A549 (cell line): ENCODE measurements around the gene CDK5RAP2. TPM values are rescaled to one million over a fixed set of nuclear protein-coding genes. Genes with fewer than 3 reads are reported as not detected.

ENCODE experiments used
- ATAC-seq, 2 experiments: fragments of 200-7000 bp in 1 of 2; fragments of >200 bp in 1 of 2; cut with Nextera tagmentation in 1 of 2; cut with Tn5 transposase in 1 of 2; 3 replicates each; pipeline versions ENCODE4 v1.8.0 to v1.9.1; 2018 to 2020; ENCODE audit warnings: mild to moderate bottlenecking in 1 of 2, moderate library complexity in 1 of 2
- CTCF ChIA-PET: fragments of 300-600 bp; sonication (Branson Sonifier 250); formaldehyde crosslinking; extraction: SDS; loops from one replicate; lab custom pipeline; 2021; ENCODE audit warnings: antibody characterized with exemption, inconsistent platforms; lab: Yijun Ruan, JAX
- POLR2A ChIA-PET: fragments of 350-600 bp; formaldehyde crosslinking; extraction: SDS; loops from one replicate; lab custom pipeline; 2021; ENCODE audit warnings: antibody characterized with exemption, inconsistent platforms; lab: Yijun Ruan, JAX
- DNase-seq, 2 experiments: peaks; one replicate each; pipeline versions ENCODE4 v3.0.0 to v3.0.0-alpha.2; 2011 to 2016; ENCODE audit warnings: low read depth in 1 of 2, low spot score in 1 of 2
- FAIRE-seq: peaks from 2 replicates; lab custom pipeline; 2011; peaks lifted over from hg19 to GRCh38; lab: Jason Lieb, UNC
- H3K27ac ChIP-seq, 2 experiments: fragments of >200 bp; sonication (Bioruptor Twin); formaldehyde crosslinking; 3 replicates each; pipeline ENCODE4 v1.5.1; 2016 to 2017
- H3K4me1 ChIP-seq: fragments of >200 bp; sonication (Bioruptor Twin); formaldehyde crosslinking; 3 replicates; pipeline ENCODE4 v1.6.1; 2016
- H3K4me2 ChIP-seq: fragments of >200 bp; sonication (Bioruptor Twin); formaldehyde crosslinking; 3 replicates; pipeline ENCODE4 v1.6.1; 2016
- H3K4me3 ChIP-seq: fragments of >200 bp; sonication (Bioruptor Twin); formaldehyde crosslinking; 3 replicates; pipeline ENCODE4 v1.5.1; 2016
- H3K9me3 ChIP-seq: fragments of >200 bp; sonication (Bioruptor Twin); formaldehyde crosslinking; 3 replicates; pipeline ENCODE4 v1.6.1; 2016
- ATOH8 ChIP-seq: fragments of 250-450 bp; sonication (Bioruptor Pico); IDR thresholded peaks from 2 replicates; pipeline ENCODE4 v1.5.0; 2020; ENCODE audit warnings: low read depth, mild to moderate bottlenecking, moderate library complexity
- CHD4 ChIP-seq: fragments of 200-600 bp; sonication (generic); IDR thresholded peaks from 2 replicates; pipeline ENCODE4 v1.6.1; 2016; ENCODE audit warnings: antibody characterized with exemption, mild to moderate bottlenecking, borderline replicate concordance
- EP300 ChIP-seq, 2 experiments: fragments of >200 bp; sonication (Bioruptor Twin); formaldehyde crosslinking; IDR thresholded peaks; 2 replicates in 1 of 2; 3 replicates in 1 of 2; pipeline ENCODE4 v1.6.1; 2016 to 2017
- ESRRA ChIP-seq: fragments of 150-350 bp; IDR thresholded peaks from 2 replicates; pipeline ENCODE4 v1.6.1; 2014; ENCODE audit warnings: mild to moderate bottlenecking, low read length, borderline replicate concordance
- FOSB ChIP-seq: fragments of 250-450 bp; sonication (Bioruptor Pico); IDR thresholded peaks from 2 replicates; pipeline ENCODE4 v1.5.0; 2020; ENCODE audit warnings: mild to moderate bottlenecking, moderate library complexity
- FOSL2 ChIP-seq, 2 experiments: fragments of 450-650 bp in 1 of 2; fragments of >200 bp in 1 of 2; sonication (Bioruptor Twin) in 1 of 2; formaldehyde crosslinking; IDR thresholded peaks; 2 replicates each; pipeline versions ENCODE4 v1.5.0 to v1.6.1; 2016 to 2020; ENCODE audit warnings: mild to moderate bottlenecking in 1 of 2, moderate library complexity in 1 of 2
- HES2 ChIP-seq: fragments of >200 bp; sonication (Bioruptor Twin); formaldehyde crosslinking; IDR thresholded peaks from 2 replicates; pipeline ENCODE4 v1.6.1; 2016
- HOXB5 ChIP-seq: fragments of 250-450 bp; sonication (Bioruptor Pico); IDR thresholded peaks from 2 replicates; pipeline ENCODE4 v1.5.0; 2020; ENCODE audit warnings: mild to moderate bottlenecking, moderate library complexity
- JUN ChIP-seq, 2 experiments: fragments of >200 bp; sonication (Bioruptor Twin); formaldehyde crosslinking; IDR thresholded peaks; 2 replicates in 1 of 2; 3 replicates in 1 of 2; pipeline ENCODE4 v1.6.1; 2016 to 2017
- KDM1A ChIP-seq: fragments of 200-600 bp; sonication (generic); IDR thresholded peaks from 2 replicates; pipeline ENCODE4 v1.6.1; 2016; ENCODE audit warnings: low read depth, mild to moderate bottlenecking
- MAFK ChIP-seq: fragments of 450-650 bp; IDR thresholded peaks from 2 replicates; pipeline ENCODE4 v1.6.1; 2014; ENCODE audit not compliant: partially characterized antibody
- MYC ChIP-seq: IDR thresholded peaks from 2 replicates; pipeline ENCODE4 v1.6.1; 2012; ENCODE audit warnings: mild to moderate bottlenecking, inconsistent platforms, low read length, improper control_type of control experiment, borderline replicate concordance
- PBX3 ChIP-seq: IDR thresholded peaks from 2 replicates; pipeline ENCODE4 v1.6.1; 2012
- POLR2A ChIP-seq: IDR thresholded peaks from 2 replicates; pipeline ENCODE4 v1.6.1; 2012; ENCODE audit warnings: mild to moderate bottlenecking, low read length
- POLR2AphosphoS2 ChIP-seq: conservative IDR thresholded peaks from 2 replicates; pipeline ENCODE4 v1.6.1; 2012; ENCODE audit warnings: low read length, improper control_type of control experiment, inconsistent platforms
- RARB ChIP-seq: fragments of 250-450 bp; sonication (Bioruptor Pico); IDR thresholded peaks from 2 replicates; pipeline ENCODE4 v1.8.0; 2021; ENCODE audit warnings: mild to moderate bottlenecking, moderate library complexity
- RCOR1 ChIP-seq: fragments of 150-350 bp; IDR thresholded peaks from 2 replicates; pipeline ENCODE4 v1.6.1; 2014; ENCODE audit warnings: antibody characterized with exemption, low read length, low read depth
- RNF2 ChIP-seq: fragments of 200-600 bp; sonication (generic); IDR thresholded peaks from 2 replicates; pipeline ENCODE4 v1.6.1; 2016; ENCODE audit warnings: low read depth, mild to moderate bottlenecking, antibody characterized with exemption, moderate library complexity, borderline replicate concordance
- SMC3 ChIP-seq: fragments of >200 bp; sonication (Bioruptor Twin); formaldehyde crosslinking; IDR thresholded peaks from 3 replicates; pipeline ENCODE4 v1.6.1; 2018; ENCODE audit warnings: inconsistent platforms
- SREBF2 ChIP-seq: fragments of 450-650 bp; IDR thresholded peaks from 2 replicates; pipeline ENCODE4 v1.6.1; 2014; ENCODE audit warnings: mild to moderate bottlenecking, moderate library complexity
- TFCP2L1 ChIP-seq: fragments of 250-450 bp; sonication (Bioruptor Pico); IDR thresholded peaks from 2 replicates; pipeline ENCODE4 v1.5.0; 2021; ENCODE audit warnings: mild to moderate bottlenecking
- USF2 ChIP-seq: fragments of 450-650 bp; IDR thresholded peaks from 2 replicates; pipeline ENCODE4 v1.6.1; 2014; ENCODE audit warnings: antibody characterized with exemption
- ZFP36 ChIP-seq: fragments of 450-650 bp; IDR thresholded peaks from 2 replicates; pipeline ENCODE4 v1.6.1; 2014; ENCODE audit warnings: borderline replicate concordance; ENCODE audit not compliant: partially characterized antibody
- ZNF302 ChIP-seq: fragments of 250-450 bp; sonication (Bioruptor Pico); IDR thresholded peaks from 2 replicates; pipeline ENCODE4 v1.9.0; 2021; ENCODE audit warnings: inconsistent platforms, mild to moderate bottlenecking, moderate library complexity
- ZSCAN20 ChIP-seq: fragments of 250-450 bp; sonication (Bioruptor Pico); IDR thresholded peaks from 2 replicates; pipeline ENCODE4 v1.8.0; 2022; ENCODE audit warnings: mild to moderate bottlenecking, moderate library complexity
- WGBS: methylation state at CpG from one replicate; pipeline ENCODE4 v1.1.6; 2017; ENCODE audit errors: missing lambda C conversion rate; 5-methylcytosine and 5-hydroxymethylcytosine counted together
- polyA plus RNA-seq, 4 experiments: library from polyadenylated mRNA; depleted of rRNA in 3 of 4; stranded (reverse); fragments of >200 nt; fragmentation: RNase III in 1 of 4; extraction: RNeasy Plus Mini Kit Qiagen cat#74134 plus additional on column Dnase treatment in 1 of 4; gene quantifications; 2 replicates in 3 of 4; 3 replicates in 1 of 4; pipeline ENCODE4 v1.2.3, GENCODE V29; 2011 to 2017
- TF ChIP-seq, protein P1 (sequence below): IDR thresholded peaks from 2 replicates; pipeline ENCODE4 v1.6.1; 2012

The CDK5RAP2 gene
- polyA plus RNA-seq, 2 of the 4 experiments (the other 2 are of a cell fraction) = 29.1 to 44.6 TPM

DNA sequence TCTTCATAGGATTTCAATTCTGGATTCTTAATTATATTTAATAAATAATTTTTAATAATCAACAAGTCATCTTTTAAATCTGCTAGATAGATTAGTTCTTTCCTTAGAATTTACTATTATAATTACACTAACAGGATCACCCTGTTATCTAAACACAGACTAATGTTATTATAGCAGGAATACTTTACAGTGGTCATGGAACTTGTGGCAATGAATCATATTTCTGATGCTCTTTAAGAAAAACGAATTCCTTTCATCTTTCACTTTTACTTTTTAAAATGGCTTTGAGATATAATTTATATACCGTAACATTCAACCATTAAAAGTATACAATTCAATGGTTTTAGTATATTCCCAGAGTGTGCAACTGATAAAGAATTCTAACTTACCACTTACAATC is 29.7 kb upstream of the CDK5RAP2 start:
- CTCF ChIA-PET = interaction anchor here (1.2 to 1.7 kb wide), 3 partner anchors 11 to 43 kb away, joined by 3 to 8 read pairs (median 3); no protein-coding TSS in a partner anchor

GRCh38 chr9:120608421-120608820 is 28.5 kb upstream of the CDK5RAP2 start:
- Histone ChIP-seq H3K4me3 (no peak overlapping the region), H3K27ac (no peak overlapping the region), H3K4me1 (peaks cover 18% of the 10 kb centered on the region), H3K9me3 (no peaks in the 10 kb centered on the region), H3K4me2 (no peak overlapping the region)
- POLR2A ChIA-PET = no interaction called here
- no peak for FAIRE-seq
- CTCF ChIA-PET = no interaction called here
- no peak for DNase-seq
- no peak for ATAC-seq
- TF ChIP-seq PBX3 = no peak
- no peak for TF ChIP-seq HOXB5
- TF ChIP-seq POLR2A = no peak

More for the DNA sequence above, 29.7 kb upstream of the CDK5RAP2 start:
- Histone ChIP-seq H3K9me3 (no peaks in the 10 kb centered on the region), H3K4me1 (peaks cover 7% of the 10 kb centered on the region; the same call in 2 of the 3 replicates), H3K4me2 (no peak overlapping the region), H3K4me3 (no peak overlapping the region), H3K27ac (no peak overlapping the region)
- no peak for TF ChIP-seq POLR2A
- no peak for TF ChIP-seq ZNF302
- TF ChIP-seq MYC = no peak
- no peak for TF ChIP-seq MAFK
- no peak for TF ChIP-seq ATOH8
- no peak for TF ChIP-seq FOSL2 (IDR thresholded peaks at IDR 0.05)
- TF ChIP-seq FOSL2 (CRISPR knock-in tag; IDR thresholded peaks at IDR 0.05) = no peak
- TF ChIP-seq TFCP2L1 (CRISPR knock-in tag) = no peak
- WGBS = 89% methylated on average over 2 of the region's 2 CpGs
- no peak for DNase-seq
- FAIRE-seq = no peak
- POLR2A ChIA-PET = no interaction called here
- no peak for ATAC-seq

- TF ChIP-seq PBX3 (no peak), KDM1A (no peak), HOXB5 (no peak), RARB (CRISPR knock-in tag) (no peak), RCOR1 (no peak), ESRRA (no peak), HES2 (no peak), USF2 (no peak), POLR2AphosphoS2 (no peak), SREBF2 (no peak), EP300 (IDR thresholded peaks at IDR 0.05) (no peak), RNF2 (no peak), JUN (IDR thresholded peaks at IDR 0.05) (no peak), ZFP36 (no peak), FOSB (CRISPR knock-in tag) (no peak), SMC3 (no peak), ATOH8 (no peak), ZSCAN20 (no peak), CHD4 (no peak)
- TF ChIP-seq, protein P1, sequence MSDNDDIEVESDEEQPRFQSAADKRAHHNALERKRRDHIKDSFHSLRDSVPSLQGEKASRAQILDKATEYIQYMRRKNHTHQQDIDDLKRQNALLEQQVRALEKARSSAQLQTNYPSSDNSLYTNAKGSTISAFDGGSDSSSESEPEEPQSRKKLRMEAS = no peak
- ChIA-PET CTCF (interaction anchor here (1.0 to 1.2 kb wide), 2 partner anchors 13 to 16 kb away, joined by 3 read pairs; no protein-coding TSS in a partner anchor), POLR2A (no interaction called here)
- Histone ChIP-seq H3K4me1 (peaks cover 12% of the 10 kb centered on the region), H3K9me3 (no peaks in the 10 kb centered on the region), H3K4me3 (no peak overlapping the region), H3K27ac (no peak overlapping the region), H3K4me2 (peak overlapping the region; percentile 12; the same call in 1 of the 3 replicates)
- FAIRE-seq (no peak), ATAC-seq (peak in 1 of 2 experiments; percentile 63; a peak in 3 of 6 replicates), DNase-seq (no peak)
- WGBS = 24% methylated on average over 1 of the region's 1 CpG
Measured at GRCh38 chr9:120603591-120603990, 23.6 kb upstream of the CDK5RAP2 start.
